Activated CD4-positive, alpha-beta T cell treated with anti-CD3 and anti-CD28 coated beads, Interleukin-2, amount 10 ng/mL, durations not matched to agents 24 days and 14 days (primary cell): ENCODE results near the gene ATP13A1. TPM values are rescaled to one million over a fixed set of nuclear protein-coding genes. Genes with fewer than 3 reads are reported as not detected.

ENCODE experiments used
- DNase-seq: peaks from one replicate; pipeline ENCODE4 v3.0.0; 2022
- H3K27ac Mint-ChIP-seq: one replicate; pipeline ENCODE4 v1.8.0; 2022; ENCODE audit warnings: mild to moderate bottlenecking, mixed read lengths
- H3K27me3 Mint-ChIP-seq: one replicate; pipeline ENCODE4 v1.8.0; 2022; ENCODE audit warnings: mixed read lengths
- H3K36me3 Mint-ChIP-seq: one replicate; pipeline ENCODE4 v1.8.0; 2022; ENCODE audit warnings: low read depth, mild to moderate bottlenecking, mixed read lengths
- H3K4me1 Mint-ChIP-seq: one replicate; pipeline ENCODE4 v1.8.0; 2021; ENCODE audit warnings: mixed read lengths
- H3K4me3 Mint-ChIP-seq: one replicate; pipeline ENCODE4 v1.8.0; 2022; ENCODE audit warnings: mild to moderate bottlenecking, moderate library complexity, mixed read lengths
- H3K9me3 Mint-ChIP-seq: one replicate; pipeline ENCODE4 v1.8.0; 2021; ENCODE audit warnings: mixed read lengths
- intact Hi-C: fragments of 100-400 bp; cut with micrococcal nuclease; formaldehyde crosslinking; loops from one replicate; pipeline ENCODE4 v1.15.1; 2023
- total RNA-seq: library from RNA; stranded (reverse); gene quantifications from 2 replicates; pipeline ENCODE4 v1.2.3, GENCODE V29; 2022

The ATP13A1 gene
- total RNA-seq, 1 donor from 2014 or later = 85.9 TPM

DNA sequence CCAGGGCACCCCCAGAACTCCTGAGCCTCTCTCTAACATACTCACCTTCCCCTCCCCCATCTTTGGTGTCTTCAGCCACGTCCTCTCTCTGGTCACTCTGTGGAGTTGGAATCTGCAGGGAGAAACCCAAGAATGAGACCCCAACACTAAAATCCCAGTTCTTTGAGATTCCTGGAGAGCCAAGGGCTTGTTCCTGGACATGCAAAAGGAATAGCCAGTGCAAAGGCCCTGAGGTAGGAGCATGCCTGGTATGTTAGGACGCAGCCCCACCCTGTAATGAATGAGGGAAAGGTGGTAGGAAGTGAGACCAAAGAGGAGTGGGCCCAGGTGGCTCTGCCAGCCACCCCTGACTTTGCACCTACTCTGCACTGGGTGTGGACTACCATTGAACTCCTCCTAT, 33.0 kb downstream of the ATP13A1 start:
- H3K4me3 Mint-ChIP-seq = no peak overlapping the region
- H3K27ac Mint-ChIP-seq = no peak overlapping the region
- peaks cover 51% of the 10 kb centered on the region for H3K36me3 Mint-ChIP-seq
- intact Hi-C loops = no loop called here
- peaks cover 27% of the 10 kb centered on the region for H3K4me1 Mint-ChIP-seq
- H3K27me3 Mint-ChIP-seq = no peaks in the 10 kb centered on the region
- DNase-seq = no peak
- H3K9me3 Mint-ChIP-seq = no peaks in the 10 kb centered on the region

DNA sequence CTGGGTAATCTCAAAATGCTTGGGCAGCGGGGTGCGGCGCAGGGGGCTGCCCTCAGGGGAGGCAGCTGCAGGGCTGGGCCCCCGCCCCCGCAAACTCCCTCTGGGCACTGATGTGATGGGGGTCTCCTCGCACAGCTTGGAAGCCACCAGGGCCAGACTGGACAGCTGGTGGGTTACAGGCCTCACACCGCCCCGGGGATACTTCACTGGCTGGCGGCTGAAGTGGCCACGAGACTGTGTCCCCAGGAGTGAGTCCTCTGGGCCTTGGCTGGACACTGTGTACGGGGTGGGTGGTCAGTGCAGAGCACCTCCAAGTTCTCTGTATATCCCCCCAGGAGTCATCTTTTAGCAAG, 33.4 kb downstream of the ATP13A1 start:
- Mint-ChIP-seq H3K4me3 (no peak overlapping the region), H3K27ac (no peak overlapping the region), H3K4me1 (peaks cover 27% of the 10 kb centered on the region), H3K27me3 (no peaks in the 10 kb centered on the region), H3K9me3 (no peaks in the 10 kb centered on the region), H3K36me3 (peaks cover 47% of the 10 kb centered on the region)
- intact Hi-C loops = no loop called here
- no peak for DNase-seq

DNA sequence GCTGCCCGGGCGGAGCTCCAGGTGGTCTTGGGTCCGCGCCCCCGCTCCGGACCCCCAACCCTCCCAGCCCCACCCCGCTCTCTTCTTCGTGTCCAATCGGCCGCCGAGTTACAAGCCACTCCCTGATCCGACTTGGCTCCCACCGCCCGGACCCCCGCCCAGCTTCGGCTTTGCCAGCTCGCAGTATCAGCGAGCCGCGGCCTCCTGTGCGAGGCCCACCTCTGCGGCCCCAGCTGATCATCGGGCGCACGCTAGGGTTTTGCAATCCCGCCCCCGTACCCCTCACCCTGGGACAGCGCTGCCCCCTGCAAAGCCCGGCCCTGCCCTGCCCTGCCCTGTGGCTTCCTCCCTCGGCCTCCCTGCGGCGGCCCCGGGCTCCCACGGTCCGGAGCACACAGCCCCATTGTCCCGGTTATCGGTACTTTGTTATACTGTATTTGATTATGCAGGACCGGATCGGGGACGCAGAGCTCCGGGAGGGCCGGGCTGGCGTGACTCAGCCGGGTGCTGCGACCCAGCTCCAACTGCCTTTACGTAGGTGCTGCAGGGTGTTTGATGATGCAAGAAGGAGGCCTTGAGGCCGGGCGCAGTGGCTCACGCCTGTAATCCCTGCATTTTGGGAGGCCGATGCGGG, 34.9 kb downstream of the ATP13A1 start:
- peaks cover 45% of the 10 kb centered on the region for H3K36me3 Mint-ChIP-seq

DNA sequence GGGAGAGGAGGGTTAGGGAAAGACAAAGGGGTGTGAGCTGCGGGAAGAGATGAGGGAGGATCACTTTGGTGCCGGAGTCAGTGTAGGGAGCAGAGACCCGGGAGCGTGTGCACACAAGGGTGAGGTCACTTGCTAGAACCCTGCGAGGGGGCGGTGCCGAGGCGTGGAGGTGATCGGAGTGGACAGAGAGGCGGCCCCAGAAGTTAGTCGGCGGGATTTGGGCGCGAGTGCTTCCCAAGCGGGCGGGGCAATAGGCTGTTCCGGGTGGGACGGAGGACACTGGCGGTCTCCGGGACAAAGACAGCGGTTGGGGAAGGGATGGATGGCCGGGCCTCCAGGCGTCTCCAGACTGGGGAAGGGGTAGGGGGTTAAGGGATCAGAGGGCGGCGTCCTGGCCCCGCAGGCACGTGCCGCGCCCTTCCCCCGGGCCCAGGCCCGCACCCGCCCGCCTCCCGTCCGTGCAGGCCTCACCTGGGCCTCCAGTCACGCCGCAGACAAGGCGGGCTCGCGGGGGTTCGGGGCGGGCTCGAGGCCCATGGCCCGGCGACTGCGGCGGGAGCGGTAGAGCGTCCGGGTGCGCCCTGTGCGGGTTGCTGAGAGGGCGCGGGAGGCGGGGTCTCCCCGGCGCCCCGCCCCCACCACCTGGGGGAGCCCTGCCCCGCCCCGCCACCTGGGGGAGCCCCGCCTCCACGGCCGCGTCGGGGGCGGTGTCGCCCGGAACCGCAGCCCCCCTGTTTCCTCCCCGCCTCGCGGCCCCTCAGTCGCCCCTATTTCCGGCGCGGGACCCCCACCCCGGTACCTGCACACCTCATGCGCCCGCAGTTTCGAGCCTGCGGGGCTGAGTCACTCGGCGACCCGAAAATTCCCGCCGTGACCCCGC, 35.6 kb downstream of the ATP13A1 start, which contains the start of gene LPAR2:
Gene LPAR2 (minus strand): TSS at position 600 of the 880 bp plus-strand sequence. CDS start 945 bp downstream, outside the sequence.
- peak; percentile 91 for DNase-seq
- Mint-ChIP-seq H3K4me1 (peaks cover 23% of the 10 kb centered on the region), H3K4me3 (peak within 1 kb of the TSS; percentile 97), H3K27me3 (no peaks in the 10 kb centered on the region), H3K9me3 (no peaks in the 10 kb centered on the region), H3K36me3 (peaks cover 42% of the 10 kb centered on the region), H3K27ac (peak within 1 kb of the TSS; percentile 97)
- intact Hi-C loops = loop anchor here (1.0 kb wide), 2 partner anchors 10 to 14 kb away; partner anchors contain the start of gene PBX4

More for the DNA sequence above, 34.9 kb downstream of the ATP13A1 start:
- Mint-ChIP-seq H3K9me3 (no peaks in the 10 kb centered on the region), H3K4me1 (peaks cover 26% of the 10 kb centered on the region), H3K27me3 (no peaks in the 10 kb centered on the region), H3K4me3 (peak overlapping the region; percentile 74), H3K27ac (peak overlapping the region; percentile 83)
- intact Hi-C loops = no loop called here
- peak; percentile 67 for DNase-seq

DNA sequence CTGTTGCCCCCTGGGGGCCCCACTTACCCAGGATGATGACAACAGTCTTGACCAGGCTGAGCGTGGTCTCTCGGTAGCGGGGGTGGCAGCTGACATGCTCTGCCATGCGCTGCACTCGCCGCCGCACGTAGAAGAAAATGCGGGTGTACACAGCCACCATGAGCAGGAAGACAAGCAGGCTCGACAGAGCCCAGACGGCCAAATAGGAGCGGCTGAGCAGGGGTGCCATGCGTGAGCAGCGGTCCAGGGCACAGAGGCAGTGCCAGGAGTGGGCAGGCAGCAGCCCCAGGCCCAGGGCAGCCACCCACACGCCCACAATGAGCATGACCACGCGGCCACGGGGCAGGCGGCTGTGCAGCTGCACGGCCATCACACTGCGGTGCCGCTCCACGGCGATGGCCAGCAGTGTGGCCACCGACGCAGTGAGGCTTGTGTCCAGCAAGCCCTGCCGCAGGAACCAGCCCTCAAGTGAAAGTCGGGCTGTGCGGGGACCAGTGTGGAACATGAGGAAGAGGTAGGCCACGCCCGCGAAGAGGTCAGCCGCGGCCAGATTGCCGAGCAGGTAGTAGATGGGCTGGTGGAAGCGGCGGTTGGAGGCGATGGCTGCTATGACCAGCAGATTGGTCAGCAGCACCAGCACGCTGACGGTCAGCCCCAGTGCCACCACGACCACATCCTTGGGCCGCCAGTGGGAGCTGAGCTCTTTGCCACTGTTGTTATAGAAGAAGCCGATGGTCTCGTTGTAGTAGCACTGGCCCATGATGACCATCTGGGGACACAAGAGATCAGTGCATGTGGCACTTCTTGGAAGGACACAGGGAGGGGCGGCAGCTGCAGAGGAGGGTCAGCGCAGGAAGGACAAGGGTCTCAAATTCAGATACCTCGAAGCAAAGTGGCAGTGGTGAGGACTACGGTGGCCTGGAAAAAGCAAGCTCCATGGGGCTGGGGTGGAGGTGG, 36.7 kb downstream of the ATP13A1 start:
- Mint-ChIP-seq H3K27me3 (no peaks in the 10 kb centered on the region), H3K27ac (peak overlapping the region; percentile 97), H3K36me3 (peaks cover 39% of the 10 kb centered on the region)

DNA sequence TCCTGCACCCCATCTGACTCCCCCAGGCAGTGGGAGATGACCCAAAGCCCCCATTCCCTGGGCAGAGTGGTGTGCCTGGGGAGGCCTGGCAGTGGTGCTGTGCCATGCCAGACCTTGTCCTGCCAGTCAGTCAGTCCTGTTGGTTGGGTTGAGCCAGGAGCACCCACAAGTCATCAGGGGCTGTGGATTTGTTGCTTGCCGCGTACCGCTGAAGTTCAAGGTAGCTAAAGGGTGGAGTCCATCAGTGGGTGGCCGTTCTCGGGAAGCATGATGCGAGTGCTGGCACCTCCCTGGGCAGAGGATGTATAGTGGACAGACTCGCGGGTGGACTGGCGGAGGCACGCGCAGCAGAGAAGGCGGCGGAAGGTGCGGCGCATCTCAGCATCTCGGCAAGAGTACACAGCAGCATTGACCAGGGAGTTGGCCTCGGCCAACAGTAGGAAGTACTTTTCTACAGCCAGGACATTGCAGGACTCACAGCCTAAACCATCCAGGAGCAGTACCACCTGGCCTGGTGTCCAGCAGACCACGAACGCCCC, 39.4 kb downstream of the ATP13A1 start:
- DNase-seq = no peak
- Mint-ChIP-seq H3K27me3 (no peaks in the 10 kb centered on the region), H3K4me3 (no peak overlapping the region), H3K9me3 (no peaks in the 10 kb centered on the region), H3K4me1 (peaks cover 25% of the 10 kb centered on the region), H3K36me3 (peaks cover 34% of the 10 kb centered on the region), H3K27ac (no peak overlapping the region)
- intact Hi-C loops = no loop called here

More for the DNA sequence above, 36.7 kb downstream of the ATP13A1 start:
- H3K4me1 Mint-ChIP-seq = peaks cover 20% of the 10 kb centered on the region
- H3K4me3 Mint-ChIP-seq = peak overlapping the region; percentile 97
- DNase-seq = no peak
- no peaks in the 10 kb centered on the region for H3K9me3 Mint-ChIP-seq
- intact Hi-C loops = loop anchor here (1.0 kb wide), 2 partner anchors 8 to 16 kb away; partner anchors contain the start of gene PBX4

DNA sequence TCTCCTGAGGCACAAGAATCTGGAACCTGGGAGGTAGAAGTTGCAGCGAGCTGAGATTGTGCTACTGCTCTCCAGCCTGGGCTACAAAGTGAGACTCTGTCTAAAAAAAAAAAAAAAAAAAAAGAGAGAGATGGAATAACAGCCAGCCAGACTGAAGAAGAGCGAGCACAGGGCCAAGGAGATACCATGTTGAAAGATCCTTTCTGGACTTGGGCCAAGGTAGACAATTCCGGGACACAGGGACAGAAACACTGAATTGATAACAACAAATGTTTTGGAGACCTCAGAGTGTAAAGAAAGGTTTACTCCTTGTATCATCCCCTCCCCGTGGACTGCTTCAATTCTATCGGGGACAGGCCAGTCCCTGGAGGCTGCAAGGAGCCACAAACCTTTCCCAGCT, 40.1 kb downstream of the ATP13A1 start:
- H3K9me3 Mint-ChIP-seq = no peaks in the 10 kb centered on the region
- H3K27ac Mint-ChIP-seq = no peak overlapping the region
- peaks cover 27% of the 10 kb centered on the region for H3K4me1 Mint-ChIP-seq
- H3K36me3 Mint-ChIP-seq = peaks cover 31% of the 10 kb centered on the region
- no peak overlapping the region for H3K4me3 Mint-ChIP-seq
- intact Hi-C loops = no loop called here
- DNase-seq = no peak
- no peaks in the 10 kb centered on the region for H3K27me3 Mint-ChIP-seq

DNA sequence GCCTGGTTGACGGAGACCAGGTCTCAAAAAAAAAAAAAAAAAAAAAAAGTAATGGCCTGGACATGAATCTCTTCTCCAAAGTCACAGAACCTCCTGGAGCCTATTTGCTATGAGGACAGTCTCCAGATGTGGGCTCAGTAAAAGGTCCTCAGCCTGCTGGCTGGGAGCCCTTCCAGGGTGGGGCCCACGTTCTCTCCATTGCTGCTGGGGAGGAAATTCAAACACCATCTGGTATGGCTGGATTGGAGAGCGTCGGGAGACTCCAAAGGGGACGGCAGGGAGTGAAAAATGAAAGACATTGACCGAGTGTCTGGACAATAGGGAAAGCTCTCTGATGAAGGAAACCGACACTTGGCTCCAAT, 43.6 kb downstream of the ATP13A1 start:
- H3K36me3 Mint-ChIP-seq = peaks cover 32% of the 10 kb centered on the region
- H3K4me3 Mint-ChIP-seq = no peak overlapping the region
- H3K27me3 Mint-ChIP-seq = no peaks in the 10 kb centered on the region
- DNase-seq = no peak
- intact Hi-C loops = loop anchor here (2.0 kb wide), 1 partner anchor 43 kb away; the partner anchor contains the start of gene ATP13A1
- H3K27ac Mint-ChIP-seq = no peak overlapping the region
- no peaks in the 10 kb centered on the region for H3K9me3 Mint-ChIP-seq
- H3K4me1 Mint-ChIP-seq = peaks cover 36% of the 10 kb centered on the region

DNA sequence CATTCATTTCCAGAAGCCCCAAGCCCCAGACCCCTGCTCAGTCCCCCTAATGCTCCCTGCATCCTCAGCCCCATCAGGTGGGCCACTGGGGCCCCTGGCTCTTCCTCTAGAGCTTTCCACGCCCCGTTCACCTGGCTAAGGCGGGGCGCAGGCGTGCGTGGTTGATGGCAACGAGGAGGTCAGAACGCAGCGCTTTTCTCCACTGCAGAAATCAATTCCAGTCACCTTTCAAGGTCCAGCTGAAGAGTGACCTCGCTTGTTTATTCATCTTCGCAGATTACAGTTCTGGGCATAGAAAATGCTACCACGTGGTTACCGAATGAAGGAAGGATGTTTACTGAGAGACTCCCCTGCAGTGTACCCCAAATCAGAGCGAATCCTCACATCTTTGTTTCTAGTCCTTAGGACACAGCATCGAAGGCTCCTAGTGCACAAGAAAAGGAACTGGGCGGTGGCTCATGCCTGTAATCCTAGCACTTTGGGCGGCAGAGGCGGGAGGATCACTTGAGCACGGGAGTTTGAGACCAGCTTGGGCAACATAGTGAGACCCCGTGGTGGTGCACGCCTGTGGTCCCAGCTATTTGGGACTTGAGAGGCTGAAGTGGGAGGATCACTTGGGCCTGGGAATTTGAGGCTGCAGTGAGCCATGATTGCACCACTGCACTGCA, 44.2 kb downstream of the ATP13A1 start:
- intact Hi-C loops = loop anchor here (2.0 kb wide), 1 partner anchor 43 kb away; the partner anchor contains the start of gene ATP13A1
- Mint-ChIP-seq H3K36me3 (peaks cover 30% of the 10 kb centered on the region), H3K4me3 (peak overlapping the region; percentile 86), H3K27ac (peak overlapping the region; percentile 88), H3K9me3 (no peaks in the 10 kb centered on the region), H3K27me3 (no peaks in the 10 kb centered on the region), H3K4me1 (peaks cover 36% of the 10 kb centered on the region)
- DNase-seq = no peak

DNA sequence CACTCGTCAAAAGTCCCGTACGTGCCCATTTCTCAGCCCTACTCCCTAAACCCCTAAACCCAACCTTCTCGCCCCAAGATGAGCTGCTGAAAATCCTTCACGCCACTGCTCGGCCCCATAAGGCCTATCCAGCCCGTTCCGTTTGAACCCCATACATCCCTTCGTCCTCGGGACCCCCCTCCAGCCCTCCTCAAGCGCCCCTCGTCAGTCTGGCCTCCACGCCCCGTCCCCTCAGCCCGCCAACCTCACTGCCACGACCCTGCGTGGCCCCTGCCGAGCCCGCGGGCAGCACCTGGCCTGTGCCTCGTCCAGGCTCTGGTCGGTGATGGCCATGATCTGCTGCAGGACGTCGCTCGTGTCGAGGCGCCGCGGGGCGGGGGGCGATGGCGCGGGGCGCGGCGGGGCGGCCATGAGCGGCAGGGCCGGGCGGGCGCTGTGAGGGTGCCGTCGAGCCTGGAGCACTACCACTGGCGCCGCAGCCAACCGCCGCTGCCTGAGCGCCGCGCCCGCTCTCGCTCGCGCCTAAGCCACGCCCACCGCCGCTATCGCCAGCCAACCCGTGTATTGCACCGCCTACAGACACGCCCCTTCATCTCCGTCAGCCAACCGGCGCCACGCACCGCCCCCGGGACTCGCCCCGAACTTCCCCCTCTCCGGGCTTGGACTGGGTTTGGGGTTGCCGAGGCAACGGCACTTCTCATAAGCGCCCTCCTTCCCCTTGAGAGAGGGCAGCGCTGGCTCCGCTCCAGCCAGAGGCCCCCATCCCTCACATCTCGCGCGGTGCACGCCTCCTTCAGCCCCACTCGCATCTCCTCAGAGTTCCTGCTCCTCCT, 45.0 kb downstream of the ATP13A1 start, which contains the start of gene PBX4:
Gene PBX4 (minus strand): TSS at position 469 of the 833 bp plus-strand sequence. CDS start 58 bp downstream, at position 411.
- Mint-ChIP-seq H3K27me3 (no peaks in the 10 kb centered on the region), H3K36me3 (peaks cover 25% of the 10 kb centered on the region), H3K27ac (peak within 1 kb of the TSS; percentile 88), H3K9me3 (no peaks in the 10 kb centered on the region), H3K4me3 (peak within 1 kb of the TSS; percentile 86), H3K4me1 (peaks cover 40% of the 10 kb centered on the region)
- intact Hi-C loops = loop anchor here (1.0 to 2.0 kb wide), 4 partner anchors 9 to 44 kb away; partner anchors contain the start of gene ATP13A1
- DNase-seq = peak; percentile 100

DNA sequence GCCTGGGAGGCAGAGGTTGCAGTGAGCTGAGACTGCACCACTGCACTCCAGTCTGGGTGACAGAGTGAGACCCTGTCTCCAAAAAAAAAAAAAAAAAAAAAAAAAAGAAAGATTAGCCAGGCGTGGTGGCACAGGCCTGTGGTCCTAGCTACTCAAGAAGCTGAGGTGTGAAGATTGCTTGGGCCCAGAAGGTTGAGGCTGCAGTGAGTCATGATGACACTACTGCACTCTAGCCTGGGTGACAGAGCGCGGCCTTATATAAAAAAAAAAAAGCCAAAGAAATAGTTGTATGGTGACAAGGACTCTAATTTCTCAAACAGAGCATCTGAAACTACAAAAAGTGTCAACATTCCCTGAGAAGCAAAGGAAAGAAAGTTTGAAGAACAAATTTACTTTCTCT, 48.4 kb downstream of the ATP13A1 start:
- H3K4me1 Mint-ChIP-seq = peaks cover 53% of the 10 kb centered on the region
- peak overlapping the region; percentile 87 for H3K27ac Mint-ChIP-seq
- H3K9me3 Mint-ChIP-seq = no peaks in the 10 kb centered on the region
- peak overlapping the region; percentile 67 for H3K4me3 Mint-ChIP-seq
- no peaks in the 10 kb centered on the region for H3K27me3 Mint-ChIP-seq
- intact Hi-C loops = no loop called here
- DNase-seq = no peak
- peaks cover 31% of the 10 kb centered on the region for H3K36me3 Mint-ChIP-seq

DNA sequence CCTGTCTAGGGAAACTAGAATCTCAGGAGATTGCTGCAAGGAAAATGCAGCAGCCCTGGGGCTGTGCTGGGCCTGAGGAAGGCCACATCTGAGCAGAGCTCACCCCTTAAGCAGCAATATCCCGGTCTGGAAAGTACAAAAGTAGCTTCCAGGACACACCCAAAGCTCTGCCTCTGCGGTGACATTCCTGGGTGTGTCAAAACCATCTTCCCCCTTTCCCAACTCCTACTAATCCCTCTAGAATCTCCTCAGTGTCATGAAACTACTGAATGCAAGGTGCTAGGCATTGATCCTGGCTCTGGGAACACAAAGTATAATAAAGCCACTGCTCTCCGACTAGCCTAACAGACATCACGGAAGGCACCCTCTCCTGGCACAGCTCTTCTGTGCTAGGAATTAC, 50.0 kb downstream of the ATP13A1 start:
- Mint-ChIP-seq H3K4me1 (peaks cover 51% of the 10 kb centered on the region), H3K4me3 (no peak overlapping the region), H3K9me3 (no peaks in the 10 kb centered on the region), H3K27me3 (no peaks in the 10 kb centered on the region), H3K27ac (no peak overlapping the region), H3K36me3 (peaks cover 42% of the 10 kb centered on the region)
- no peak for DNase-seq
- intact Hi-C loops = no loop called here
